HG03378 (cell line): Measurements from ENCODE around the gene COASY.

ENCODE experiments used
- ATAC-seq: cut with Tn5 transposase; IDR thresholded peaks from one replicate; pipeline ENCODE4 v1.9.1; 2021; ENCODE audit warnings: mild to moderate bottlenecking, moderate library complexity; ENCODE audit not compliant: unreplicated experiment

COASY gene

GRCh38 chr17:42561897-42562387 lies at the start of gene COASY:
COASY (plus strand) TSS chr17:42562148; CDS start chr17:42562623, 475 bp downstream.
- peak; percentile 44 for ATAC-seq

GRCh38 chr17:42512246-42512645 lies 49.7 kb upstream of the COASY start:
- no peak for ATAC-seq

- ATAC-seq: no peak
Measured at GRCh38 chr17:42512733-42513251, 49.2 kb upstream of the COASY start.

- no peak for ATAC-seq
Measured at GRCh38 chr17:42513686-42514085, 48.3 kb upstream of the COASY start.

- no peak for ATAC-seq
Measured at GRCh38 chr17:42514279-42514678, 47.7 kb upstream of the COASY start.

GRCh38 chr17:42514867-42515266 lies 47.1 kb upstream of the COASY start:
- ATAC-seq: no peak

- ATAC-seq: no peak
Measured at GRCh38 chr17:42517516-42517915, 44.4 kb upstream of the COASY start.

- no peak for ATAC-seq
Measured at GRCh38 chr17:42518046-42518754, 43.7 kb upstream of the COASY start.

GRCh38 chr17:42518755-42519545 lies 43.0 kb upstream of the COASY start:
- ATAC-seq: no peak

GRCh38 chr17:42519546-42520491 lies 42.1 kb upstream of the COASY start:
- ATAC-seq: no peak

- no peak for ATAC-seq
Measured at GRCh38 chr17:42520540-42520951, 41.4 kb upstream of the COASY start.

- no peak for ATAC-seq
Measured at GRCh38 chr17:42521036-42521435, 40.9 kb upstream of the COASY start.

- ATAC-seq: no peak
Measured at GRCh38 chr17:42521666-42522262, 40.2 kb upstream of the COASY start.

GRCh38 chr17:42522263-42522790 lies 39.6 kb upstream of the COASY start:
- ATAC-seq: no peak

GRCh38 chr17:42522798-42523278 lies 39.1 kb upstream of the COASY start:
- ATAC-seq: no peak

GRCh38 chr17:42525221-42525620 lies 36.7 kb upstream of the COASY start:
- no peak for ATAC-seq

GRCh38 chr17:42526031-42526444 lies 35.9 kb upstream of the COASY start:
- no peak for ATAC-seq

GRCh38 chr17:42527932-42528331 lies 34.0 kb upstream of the COASY start:
- no peak for ATAC-seq

- ATAC-seq: no peak
Measured at GRCh38 chr17:42529061-42529460, 32.9 kb upstream of the COASY start.

GRCh38 chr17:42530952-42531454 lies 30.9 kb upstream of the COASY start:
- no peak for ATAC-seq
